Measurements from ENCODE around the gene SOX6.
"Not testable (repeated sequence)": the region's sequence is repeated elsewhere in the genome, so short reads cannot be mapped to it uniquely, and the experiment has no call there.

SOX6 gene

GRCh38 chr11:16095756-16096155 lies 260.6 kb downstream of the SOX6 start:
- no peak for DNase-seq (ENCODE audit: low spot score)

GRCh38 chr11:16093889-16094653 lies 262.3 kb downstream of the SOX6 start:
- DNase-seq (ENCODE audit: low spot score) = no peak

GRCh38 chr11:16091862-16092261 lies 264.5 kb downstream of the SOX6 start:
- DNase-seq (ENCODE audit: low spot score) = no peak

GRCh38 chr11:16089481-16089880 lies 266.9 kb downstream of the SOX6 start:
- DNase-seq (ENCODE audit: low spot score) = no peak

GRCh38 chr11:16088774-16089173 lies 267.6 kb downstream of the SOX6 start:
- no peak for DNase-seq (ENCODE audit: low spot score)

DNA sequence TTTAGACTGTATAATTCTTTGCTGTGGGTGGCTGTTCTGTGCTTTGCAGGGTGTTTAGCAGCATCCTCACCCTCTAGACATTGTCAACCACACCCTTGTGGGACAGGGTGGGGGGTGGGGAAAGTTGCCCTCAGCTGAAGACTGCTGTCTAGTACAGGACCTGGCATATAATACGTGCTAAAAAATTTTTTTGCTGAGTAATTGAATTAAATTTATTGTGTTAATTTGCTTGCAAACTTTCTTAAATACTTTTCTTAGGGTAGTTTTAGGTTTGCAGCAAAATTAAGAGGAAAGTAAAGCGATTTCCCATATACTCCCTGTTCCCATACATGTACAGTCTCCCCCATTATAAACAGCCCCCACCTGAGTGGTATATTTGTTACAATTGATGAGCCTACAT lies 268.5 kb downstream of the SOX6 start:
- DNase-seq (ENCODE audit: low spot score) = no peak

- DNase-seq (ENCODE audit: low spot score) = no peak
These were observed 270.0 kb downstream of the SOX6 start for GRCh38 chr11:16086229-16086819.

DNA sequence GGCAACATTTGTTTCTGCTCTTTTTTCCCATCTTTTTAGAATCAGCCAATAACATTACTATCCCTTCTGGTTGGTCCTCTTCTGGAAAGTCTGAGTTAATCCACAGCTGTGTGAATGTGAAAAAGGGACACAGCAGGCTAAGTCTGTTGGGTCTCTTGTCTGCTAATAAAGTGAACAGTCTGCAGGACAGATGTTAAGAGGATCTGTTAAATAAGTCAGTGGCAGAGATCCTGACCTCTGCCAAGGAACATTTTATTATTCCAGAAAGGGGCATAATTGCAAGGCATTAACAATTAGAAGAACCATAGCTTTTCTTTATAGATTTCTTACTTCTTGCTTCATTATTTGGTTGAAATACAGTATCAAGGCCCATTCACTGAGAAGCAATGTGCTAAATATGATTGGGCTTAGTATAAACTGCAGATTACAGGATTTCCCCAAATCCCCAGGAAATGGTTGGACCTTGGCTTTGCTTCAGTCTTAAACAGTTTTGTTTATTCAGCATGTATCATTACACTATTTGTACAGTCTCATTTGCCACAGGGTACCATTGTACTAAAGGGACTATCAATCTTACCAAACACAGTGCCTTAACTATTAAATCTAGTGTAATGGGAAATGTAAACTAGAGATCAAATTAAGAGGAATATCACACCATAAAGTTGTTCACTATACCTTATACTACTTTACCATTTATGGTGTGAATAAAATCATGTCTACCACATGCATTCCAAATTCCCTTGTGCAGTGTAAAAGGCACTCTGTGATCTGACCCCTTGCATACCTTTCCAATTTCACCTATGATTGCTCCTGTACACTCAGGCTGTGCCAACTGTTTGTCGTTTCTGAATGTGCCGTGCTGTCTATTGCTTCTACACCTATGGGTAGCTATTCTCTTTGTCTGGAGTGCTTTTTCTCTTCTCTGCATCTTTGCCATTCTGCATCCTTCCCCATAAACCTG lies 274.0 kb downstream of the SOX6 start:
- no peak for DNase-seq (ENCODE audit: low spot score)

DNA sequence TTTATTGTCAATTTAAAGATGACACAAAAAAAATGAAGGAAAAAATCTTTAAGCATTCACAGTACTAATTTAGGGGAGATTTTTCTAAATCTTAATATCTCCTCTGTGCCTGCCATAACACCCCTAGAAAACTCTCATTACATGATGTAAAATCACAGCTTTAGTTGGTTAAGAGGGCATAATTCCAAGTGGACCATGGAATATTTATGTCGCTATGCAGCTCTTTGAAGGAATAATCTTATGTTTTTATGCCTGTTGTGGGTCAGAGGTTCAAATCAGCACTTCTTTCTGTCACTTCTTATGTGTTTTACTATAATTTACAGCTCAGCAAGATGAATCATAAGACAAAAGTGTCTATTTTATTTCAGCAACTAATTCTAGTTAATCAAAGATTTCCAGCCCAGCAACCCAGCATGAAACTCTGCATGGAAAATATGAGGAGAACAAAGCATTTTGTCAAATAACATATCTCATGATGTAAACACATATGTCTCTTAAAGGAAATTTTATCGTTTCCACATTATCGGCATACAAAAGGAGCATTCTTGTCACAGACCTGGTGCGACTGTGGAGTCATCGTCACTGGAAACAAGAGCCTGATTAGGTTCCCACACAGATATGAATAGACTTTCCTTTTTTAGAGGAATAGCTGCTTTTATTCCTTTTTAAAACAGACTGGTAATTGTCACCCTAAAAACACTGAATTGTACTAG lies 274.8 kb downstream of the SOX6 start:
- DNase-seq (ENCODE audit: low spot score) = no peak

DNA sequence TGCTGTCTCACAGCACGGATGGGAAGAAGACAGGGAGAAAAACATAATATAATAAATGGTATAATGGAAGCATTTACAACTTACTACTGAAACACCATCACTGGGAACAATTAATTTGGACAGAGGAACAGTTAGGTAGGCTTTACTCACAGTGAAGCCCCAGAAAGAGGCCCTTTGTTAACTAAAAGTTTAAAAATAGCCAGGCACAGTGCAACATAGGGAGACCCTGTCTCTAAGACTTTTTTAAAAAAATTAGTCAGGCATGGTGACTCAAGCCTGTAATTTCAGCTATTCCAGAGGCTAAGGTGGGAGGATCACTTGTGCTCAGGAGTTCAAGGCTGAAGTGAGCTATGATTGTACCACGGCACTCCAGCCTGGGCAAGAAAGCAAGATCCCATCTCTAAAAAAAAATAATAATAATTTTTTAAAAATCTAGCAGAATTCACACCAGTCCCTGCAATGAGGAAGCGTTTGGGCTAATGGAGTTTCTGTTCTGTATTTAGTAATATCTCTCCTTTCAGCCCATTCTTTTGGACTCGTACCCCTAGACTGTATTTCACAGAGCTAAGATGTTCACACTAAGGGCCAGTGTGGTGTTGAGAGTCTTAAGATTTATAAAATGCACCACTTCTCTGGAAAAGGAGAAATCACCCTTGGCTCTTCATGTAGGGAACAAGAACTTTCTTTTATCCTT lies 275.5 kb downstream of the SOX6 start:
- no peak for DNase-seq (ENCODE audit: low spot score)

DNA sequence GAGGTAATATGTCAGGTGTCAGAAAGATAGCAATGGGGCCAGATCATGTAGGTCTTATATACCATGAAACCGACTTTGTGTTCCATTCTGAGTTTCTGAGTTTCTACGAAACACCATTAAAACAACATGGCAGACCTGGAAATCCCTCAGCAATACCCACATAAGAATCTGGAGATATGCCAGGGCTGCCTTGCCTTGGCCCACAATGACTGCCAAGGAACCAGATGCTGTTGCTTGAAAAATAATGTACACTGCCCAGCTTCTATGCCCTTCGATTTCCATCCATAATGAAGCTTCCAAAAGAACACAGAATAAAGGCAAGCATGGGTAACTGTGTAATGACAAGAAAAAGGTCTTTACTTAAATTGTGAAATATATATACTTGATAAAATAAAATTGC lies 277.4 kb downstream of the SOX6 start:
- no peak for DNase-seq (ENCODE audit: low spot score)

GRCh38 chr11:16070573-16070972 lies 285.8 kb downstream of the SOX6 start:
- no peak for DNase-seq (ENCODE audit: low spot score)

DNA sequence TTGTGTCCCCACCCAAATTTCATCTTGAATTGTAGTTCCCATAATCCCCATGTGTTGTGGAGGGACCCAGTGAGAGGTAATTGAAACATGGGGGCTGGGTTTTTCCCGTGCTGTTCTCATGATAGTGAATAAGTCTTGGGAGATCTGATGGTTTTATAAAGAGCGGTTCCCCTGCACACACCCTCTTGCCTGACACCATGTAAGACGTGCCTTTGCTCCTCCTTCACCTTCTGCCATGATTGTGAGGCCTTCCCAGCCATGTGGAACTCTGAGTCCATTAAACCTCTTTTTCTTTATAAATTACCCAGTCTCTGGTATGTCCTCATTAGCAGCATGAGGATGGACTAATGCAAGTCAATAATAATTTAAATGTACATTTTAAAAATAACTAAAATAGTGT lies 289.1 kb downstream of the SOX6 start:
- not testable (repeated sequence) for DNase-seq (ENCODE audit: low spot score)

DNA sequence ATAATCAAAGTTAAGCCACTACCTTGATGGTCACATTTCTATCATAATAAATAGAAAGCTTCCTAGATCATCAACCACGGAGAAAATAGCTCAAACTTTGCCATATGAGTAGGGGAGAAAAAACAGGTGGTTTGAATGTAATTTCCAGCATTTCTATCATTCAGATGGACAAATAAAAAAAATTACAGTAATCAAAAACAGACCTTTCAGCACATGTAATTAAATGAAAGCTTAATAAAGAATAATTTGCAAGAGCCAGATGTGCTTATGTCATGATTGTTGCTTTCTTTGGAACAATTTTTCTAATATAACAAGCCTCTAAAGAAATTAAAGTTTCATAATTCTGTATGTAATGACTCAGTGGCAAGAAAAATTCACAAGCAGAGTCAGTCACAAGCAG lies 297.0 kb downstream of the SOX6 start:
- no peak for DNase-seq (ENCODE audit: low spot score)

- DNase-seq (ENCODE audit: low spot score) = no peak
These were observed 297.7 kb downstream of the SOX6 start for GRCh38 chr11:16058671-16059070.

DNA sequence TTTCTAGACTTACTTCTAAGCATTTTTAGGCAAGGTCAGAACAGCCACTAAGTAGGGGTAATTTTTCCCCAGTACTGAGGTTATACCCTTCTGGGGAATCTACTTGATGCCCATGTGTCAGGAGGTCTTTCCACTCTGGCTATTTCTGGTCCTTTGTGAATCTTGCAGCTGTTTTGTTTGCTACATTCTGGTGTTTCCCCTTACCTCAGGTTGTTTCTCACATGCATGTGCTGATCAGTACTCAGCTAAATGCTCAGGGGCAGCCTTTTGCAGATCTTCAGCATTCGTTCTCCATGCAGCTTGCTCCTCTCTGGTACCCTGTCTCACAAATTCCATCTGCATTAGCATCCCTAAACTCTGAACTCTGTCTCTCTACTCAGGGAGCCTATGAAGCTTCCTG lies 303.6 kb downstream of the SOX6 start:
- DNase-seq (ENCODE audit: low spot score) = no peak

DNA sequence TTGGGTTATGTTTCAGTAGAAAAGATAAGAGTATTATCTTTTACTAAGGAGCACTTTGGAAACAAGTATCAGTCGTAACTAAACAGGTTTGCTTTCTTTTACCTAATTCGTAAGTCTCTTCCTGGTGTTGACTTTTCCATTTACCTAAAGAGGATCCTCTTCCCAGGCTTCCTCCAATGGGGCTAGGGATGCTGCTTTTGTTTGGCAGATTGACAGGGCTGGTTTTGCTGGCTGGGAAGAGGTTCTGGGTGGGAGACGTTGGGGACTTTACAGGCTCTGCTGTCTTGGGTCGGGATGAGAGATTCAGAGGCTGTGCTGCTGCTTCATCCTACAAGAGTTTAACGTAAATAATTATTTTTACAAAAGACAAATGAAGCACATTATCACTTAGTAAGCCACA lies 306.7 kb downstream of the SOX6 start:
- no peak for DNase-seq (ENCODE audit: low spot score)

DNA sequence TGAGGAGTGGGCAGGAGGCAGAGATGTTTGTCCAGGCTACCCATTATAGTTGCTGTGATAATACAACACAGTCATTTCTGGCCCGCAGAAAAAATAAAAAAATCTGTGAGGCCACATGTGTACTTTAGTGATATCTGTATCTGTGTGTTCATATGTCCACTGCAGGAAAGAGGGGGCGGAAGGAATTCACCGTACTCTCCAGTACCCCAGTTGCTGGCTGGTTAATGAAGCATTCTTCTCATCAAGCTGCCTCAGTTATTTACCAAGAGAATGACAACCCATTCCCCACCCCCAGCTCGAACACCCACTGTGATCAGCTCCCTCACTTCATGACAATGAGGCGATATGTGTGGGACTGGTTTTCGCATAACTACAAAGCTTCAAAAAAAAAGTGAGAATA lies 309.3 kb downstream of the SOX6 start:
- DNase-seq (ENCODE audit: low spot score) = no peak

DNA sequence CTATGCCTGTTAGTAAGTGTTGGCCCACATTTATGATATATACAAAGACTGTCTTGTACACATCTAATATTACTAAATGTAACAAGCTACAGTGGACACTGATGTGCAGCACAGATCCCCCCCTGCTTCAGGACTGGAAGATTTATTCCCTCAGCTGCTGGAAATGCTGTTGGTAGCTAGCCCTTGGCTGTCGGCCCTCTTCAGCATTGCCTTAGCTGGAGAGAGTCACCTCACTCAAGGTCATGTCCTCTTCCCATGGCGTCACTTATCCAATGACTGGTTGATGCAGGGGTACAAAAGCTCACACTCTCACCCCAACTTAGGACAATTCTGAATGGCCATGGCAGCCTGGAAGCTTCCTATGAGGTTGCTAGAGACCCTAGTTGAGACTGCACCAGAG lies 312.7 kb downstream of the SOX6 start:
- DNase-seq (ENCODE audit: low spot score) = no peak

DNA sequence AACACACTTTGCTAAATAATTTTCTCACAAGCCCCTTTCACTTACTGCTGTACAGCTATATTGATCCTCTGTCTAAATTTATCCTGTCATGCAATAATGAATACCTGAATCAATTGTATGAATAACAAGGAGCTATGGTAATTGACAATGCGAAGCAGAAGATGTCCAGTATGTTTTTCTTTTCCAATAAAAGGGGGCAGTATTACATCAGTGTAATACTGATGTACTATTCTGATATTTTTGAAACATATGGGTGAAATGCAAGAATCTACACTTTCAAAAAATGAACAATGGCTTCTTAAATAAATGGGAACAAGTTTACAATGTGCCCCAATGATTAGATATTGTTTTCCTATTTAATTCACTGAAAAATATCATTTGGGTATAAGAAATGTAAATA lies 315.1 kb downstream of the SOX6 start:
- no peak for DNase-seq (ENCODE audit: low spot score)

- DNase-seq (ENCODE audit: low spot score) = no peak
These were observed 316.2 kb downstream of the SOX6 start for GRCh38 chr11:16040151-16040550.

DNA sequence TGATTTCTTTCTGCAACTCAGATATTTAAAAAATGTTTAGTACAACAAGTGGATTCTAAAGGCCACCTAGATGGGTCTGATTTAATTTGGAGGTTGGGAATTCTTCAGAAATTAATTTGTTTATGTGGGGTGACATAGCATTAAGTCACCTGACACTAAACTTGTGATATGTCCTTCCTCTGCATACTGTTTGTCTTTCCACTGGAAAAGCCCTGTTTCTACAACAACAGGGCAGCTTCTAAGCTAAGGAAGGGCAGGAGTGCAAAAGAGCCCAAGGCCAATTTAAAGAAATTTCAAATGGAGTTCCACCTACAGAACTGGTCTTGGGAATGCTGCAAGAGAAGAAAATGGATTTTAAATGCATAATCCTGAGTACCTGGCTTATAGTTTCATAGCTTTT lies 319.2 kb downstream of the SOX6 start:
- no peak for DNase-seq (ENCODE audit: low spot score)
